ENCODE results near the gene SPEG. TPM values are rescaled to one million over a fixed set of nuclear protein-coding genes. Genes with fewer than 3 reads are reported as not detected.

Gene SPEG
- total RNA-seq, 1 donor from 2014 or later, result 0.07 TPM

- DNase-seq, result no peak
- H3K4me3 Mint-ChIP-seq, result no peak overlapping the region
- H3K36me3 Mint-ChIP-seq (ENCODE audit: low read depth), result no peaks in the 10 kb centered on the region
- intact Hi-C loops (cut with micrococcal nuclease), result no loop called here
- no peaks in the 10 kb centered on the region for H3K4me1 Mint-ChIP-seq
- H3K27ac Mint-ChIP-seq, result no peak overlapping the region
- no peaks in the 10 kb centered on the region for H3K9me3 Mint-ChIP-seq
- H3K27me3 Mint-ChIP-seq, result peaks cover 13% of the 10 kb centered on the region
Measured at GRCh38 chr2:219409619-219410018, 25.0 kb upstream of the SPEG start.

GRCh38 chr2:219410390-219410789 is 24.3 kb upstream of the SPEG start:
- intact Hi-C loops (cut with micrococcal nuclease), result no loop called here
- Mint-ChIP-seq H3K9me3 (no peaks in the 10 kb centered on the region), H3K4me1 (no peaks in the 10 kb centered on the region), H3K4me3 (no peak overlapping the region), H3K27me3 (peaks cover 20% of the 10 kb centered on the region), H3K27ac (no peak overlapping the region), H3K36me3 (ENCODE audit: low read depth) (no peaks in the 10 kb centered on the region)
- no peak for DNase-seq

GRCh38 chr2:219414857-219415256 is 19.8 kb upstream of the SPEG start:
- intact Hi-C loops (cut with micrococcal nuclease), result no loop called here
- no peak overlapping the region for H3K4me3 Mint-ChIP-seq
- H3K4me1 Mint-ChIP-seq, result no peaks in the 10 kb centered on the region
- no peak overlapping the region for H3K27ac Mint-ChIP-seq
- H3K27me3 Mint-ChIP-seq, result peaks cover 37% of the 10 kb centered on the region
- H3K9me3 Mint-ChIP-seq, result no peaks in the 10 kb centered on the region
- no peaks in the 10 kb centered on the region for H3K36me3 Mint-ChIP-seq (ENCODE audit: low read depth)
- DNase-seq, result no peak

GRCh38 chr2:219415580-219416234 is 18.9 kb upstream of the SPEG start:
- Mint-ChIP-seq H3K27ac (no peak overlapping the region), H3K4me1 (no peaks in the 10 kb centered on the region), H3K36me3 (ENCODE audit: low read depth) (no peaks in the 10 kb centered on the region), H3K9me3 (no peaks in the 10 kb centered on the region), H3K4me3 (no peak overlapping the region), H3K27me3 (peaks cover 42% of the 10 kb centered on the region)
- no peak for DNase-seq
- intact Hi-C loops (cut with micrococcal nuclease), result no loop called here

GRCh38 chr2:219416235-219416602 is 18.4 kb upstream of the SPEG start:
- Mint-ChIP-seq H3K27ac (no peak overlapping the region), H3K27me3 (peaks cover 42% of the 10 kb centered on the region), H3K9me3 (no peaks in the 10 kb centered on the region), H3K4me1 (no peaks in the 10 kb centered on the region), H3K4me3 (no peak overlapping the region), H3K36me3 (ENCODE audit: low read depth) (no peaks in the 10 kb centered on the region)
- DNase-seq, result no peak
- intact Hi-C loops (cut with micrococcal nuclease), result no loop called here

- H3K9me3 Mint-ChIP-seq, result no peaks in the 10 kb centered on the region
- no peak for DNase-seq
- intact Hi-C loops (cut with micrococcal nuclease), result no loop called here
- no peak overlapping the region for H3K27ac Mint-ChIP-seq
- no peaks in the 10 kb centered on the region for H3K4me1 Mint-ChIP-seq
- peaks cover 42% of the 10 kb centered on the region for H3K27me3 Mint-ChIP-seq
- no peak overlapping the region for H3K4me3 Mint-ChIP-seq
- no peaks in the 10 kb centered on the region for H3K36me3 Mint-ChIP-seq (ENCODE audit: low read depth)
Measured at GRCh38 chr2:219416938-219417337, 17.7 kb upstream of the SPEG start.

GRCh38 chr2:219417374-219417773 is 17.3 kb upstream of the SPEG start:
- intact Hi-C loops (cut with micrococcal nuclease), result no loop called here
- no peak overlapping the region for H3K27ac Mint-ChIP-seq
- H3K4me1 Mint-ChIP-seq, result no peaks in the 10 kb centered on the region
- peaks cover 44% of the 10 kb centered on the region for H3K27me3 Mint-ChIP-seq
- H3K36me3 Mint-ChIP-seq (ENCODE audit: low read depth), result no peaks in the 10 kb centered on the region
- H3K4me3 Mint-ChIP-seq, result no peak overlapping the region
- DNase-seq, result no peak
- H3K9me3 Mint-ChIP-seq, result no peaks in the 10 kb centered on the region

- no peaks in the 10 kb centered on the region for H3K4me1 Mint-ChIP-seq
- intact Hi-C loops (cut with micrococcal nuclease), result no loop called here
Measured at GRCh38 chr2:219418155-219419011, 16.3 kb upstream of the SPEG start, which contains the start of gene DES. TSS of gene DES (plus strand) at chr2:219418377. CDS start at chr2:219418463, 86 bp downstream.

GRCh38 chr2:219419012-219419324 is 15.7 kb upstream of the SPEG start:
- Mint-ChIP-seq H3K27ac (no peak overlapping the region), H3K9me3 (no peaks in the 10 kb centered on the region), H3K4me3 (no peak overlapping the region), H3K27me3 (peaks cover 37% of the 10 kb centered on the region), H3K4me1 (no peaks in the 10 kb centered on the region), H3K36me3 (ENCODE audit: low read depth) (no peaks in the 10 kb centered on the region)
- DNase-seq, result no peak
- intact Hi-C loops (cut with micrococcal nuclease), result no loop called here

More at GRCh38 chr2:219418155-219419011, 16.3 kb upstream of the SPEG start, which contains the start of gene DES:
- Mint-ChIP-seq H3K4me3 (no peak within 1 kb of the TSS), H3K27ac (no peak within 1 kb of the TSS), H3K36me3 (ENCODE audit: low read depth) (no peaks in the 10 kb centered on the region), H3K9me3 (no peaks in the 10 kb centered on the region), H3K27me3 (peaks cover 42% of the 10 kb centered on the region)
- DNase-seq, result no peak

GRCh38 chr2:219419331-219420197 is 15.1 kb upstream of the SPEG start:
- no peak for DNase-seq
- Mint-ChIP-seq H3K27me3 (peaks cover 36% of the 10 kb centered on the region), H3K4me3 (no peak overlapping the region), H3K9me3 (no peaks in the 10 kb centered on the region), H3K36me3 (ENCODE audit: low read depth) (no peaks in the 10 kb centered on the region), H3K4me1 (no peaks in the 10 kb centered on the region), H3K27ac (no peak overlapping the region)
- intact Hi-C loops (cut with micrococcal nuclease), result no loop called here

- no peak for DNase-seq
- H3K27ac Mint-ChIP-seq, result no peak overlapping the region
- peaks cover 27% of the 10 kb centered on the region for H3K27me3 Mint-ChIP-seq
- no peaks in the 10 kb centered on the region for H3K9me3 Mint-ChIP-seq
- intact Hi-C loops (cut with micrococcal nuclease), result no loop called here
- H3K4me1 Mint-ChIP-seq, result no peaks in the 10 kb centered on the region
- no peak overlapping the region for H3K4me3 Mint-ChIP-seq
- no peaks in the 10 kb centered on the region for H3K36me3 Mint-ChIP-seq (ENCODE audit: low read depth)
Measured at GRCh38 chr2:219420687-219421086, 14.0 kb upstream of the SPEG start.

- H3K4me3 Mint-ChIP-seq, result no peak overlapping the region
- H3K36me3 Mint-ChIP-seq (ENCODE audit: low read depth), result no peaks in the 10 kb centered on the region
- peaks cover 23% of the 10 kb centered on the region for H3K27me3 Mint-ChIP-seq
- no peaks in the 10 kb centered on the region for H3K4me1 Mint-ChIP-seq
- intact Hi-C loops (cut with micrococcal nuclease), result no loop called here
- no peak overlapping the region for H3K27ac Mint-ChIP-seq
- H3K9me3 Mint-ChIP-seq, result no peaks in the 10 kb centered on the region
- no peak for DNase-seq
Measured at GRCh38 chr2:219421323-219421722, 13.3 kb upstream of the SPEG start.

GRCh38 chr2:219422952-219423534 is 11.6 kb upstream of the SPEG start:
- no peaks in the 10 kb centered on the region for H3K36me3 Mint-ChIP-seq (ENCODE audit: low read depth)

More at GRCh38 chr2:219422952-219423534, 11.6 kb upstream of the SPEG start:
- H3K27me3 Mint-ChIP-seq, result peaks cover 20% of the 10 kb centered on the region
- H3K4me3 Mint-ChIP-seq, result no peak overlapping the region
- H3K4me1 Mint-ChIP-seq, result no peaks in the 10 kb centered on the region
- H3K9me3 Mint-ChIP-seq, result no peaks in the 10 kb centered on the region
- H3K27ac Mint-ChIP-seq, result no peak overlapping the region
- intact Hi-C loops (cut with micrococcal nuclease), result no loop called here
- DNase-seq, result no peak
